Endodermal cell (in vitro differentiated cells): ENCODE results near the gene GAB4. TPM values are rescaled to one million over a fixed set of nuclear protein-coding genes. Genes with fewer than 3 reads are reported as not detected.

Experiments used
- DNase-seq: peaks from one replicate; pipeline ENCODE4 v3.0.0-alpha.2; 2017
- H3K27ac ChIP-seq: 2 replicates; pipeline ENCODE4 v1.5.1; 2013; ENCODE audit warnings: mild to moderate bottlenecking, low read depth, low read length, moderate library complexity
- H3K27me3 ChIP-seq: 2 replicates; pipeline ENCODE4 v1.6.1; 2013; ENCODE audit warnings: mild to moderate bottlenecking, low read length, moderate library complexity; ENCODE audit not compliant: insufficient read depth, control insufficient read depth, poor library complexity, severe bottlenecking
- H3K36me3 ChIP-seq: 2 replicates; pipeline ENCODE4 v1.7.0; 2013; ENCODE audit warnings: mild to moderate bottlenecking, low read length, moderate library complexity; ENCODE audit not compliant: control insufficient read depth, insufficient read depth
- H3K4me1 ChIP-seq: one replicate; pipeline ENCODE4 v1.7.0; 2013; ENCODE audit warnings: low read length; ENCODE audit not compliant: control insufficient read depth, insufficient read depth
- H3K4me3 ChIP-seq: 2 replicates; pipeline ENCODE4 v1.5.1; 2013; ENCODE audit warnings: mild to moderate bottlenecking, low read length, moderate library complexity
- H3K9ac ChIP-seq: 2 replicates; pipeline ENCODE4 v1.6.1; 2013; ENCODE audit warnings: mild to moderate bottlenecking, low read length, moderate library complexity; ENCODE audit not compliant: poor library complexity, severe bottlenecking; ENCODE audit errors: extremely low read depth
- H3K9me3 ChIP-seq: 2 replicates; pipeline ENCODE4 v1.6.1; 2013; ENCODE audit warnings: mild to moderate bottlenecking, low read length, moderate library complexity; ENCODE audit not compliant: control insufficient read depth
- H3K27ac Mint-ChIP-seq: 2 replicates; pipeline ENCODE4 v1.8.0; 2020; ENCODE audit warnings: mixed read lengths
- H3K27me3 Mint-ChIP-seq: 2 replicates; pipeline ENCODE4 v1.8.0; 2021; ENCODE audit warnings: mild to moderate bottlenecking, mixed read lengths; ENCODE audit not compliant: insufficient read depth
- H3K36me3 Mint-ChIP-seq: 2 replicates; pipeline ENCODE4 v1.8.0; 2020; ENCODE audit warnings: low read depth, mixed read lengths
- H3K4me1 Mint-ChIP-seq: 2 replicates; pipeline ENCODE4 v1.8.0; 2020; ENCODE audit warnings: mixed read lengths
- H3K4me3 Mint-ChIP-seq: 2 replicates; pipeline ENCODE4 v1.8.0; 2020; ENCODE audit warnings: mild to moderate bottlenecking, moderate library complexity, mixed read lengths
- H3K9me3 Mint-ChIP-seq: 2 replicates; pipeline ENCODE4 v1.8.0; 2020; ENCODE audit warnings: mild to moderate bottlenecking, mixed read lengths
- CTCF ChIP-seq: fragments of 200-600 bp; sonication (generic); conservative IDR thresholded peaks from 2 replicates; pipeline ENCODE4 v1.5.0; 2021; ENCODE audit warnings: antibody characterized with exemption, mild to moderate bottlenecking
- WGBS, 2 experiments: methylation state at CpG; one replicate each; pipeline versions ENCODE4 v1.1.5 to v1.1.7; 2013; ENCODE audit warnings: missing lambda C conversion rate in 2 of 2, mixed read lengths in 1 of 2; ENCODE audit not compliant: insufficient coverage in 1 of 2, insufficient read length in 1 of 2; 5-methylcytosine and 5-hydroxymethylcytosine counted together
- total RNA-seq, 2 donors: library from RNA; stranded (reverse); fragmentation: NEBNext Ultra II Directional in 1 of 2; extraction: Animal tissue kit (Norgen Biotek cat#: 25700) in 1 of 2; gene quantifications; 2 replicates in 1 of 2; 3 replicates in 1 of 2; pipeline ENCODE4 v1.2.1, GENCODE V29; 2021

Gene GAB4
- total RNA-seq, 2 donors from 2014 or later, result 0.22 TPM; not detected in 1

- Histone ChIP-seq H3K27ac (no peak overlapping the region), H3K4me1 (no peaks in the 10 kb centered on the region), H3K27me3 (no peaks in the 10 kb centered on the region), H3K9ac (no peak overlapping the region), H3K36me3 (no peaks in the 10 kb centered on the region), H3K4me3 (no peak overlapping the region), H3K9me3 (no peaks in the 10 kb centered on the region)
- H3K9me3 Mint-ChIP-seq, result no peaks in the 10 kb centered on the region
- no peaks in the 10 kb centered on the region for H3K36me3 Mint-ChIP-seq
- H3K27me3 Mint-ChIP-seq, result peaks cover 2% of the 10 kb centered on the region
- DNase-seq, result no peak
- no peak overlapping the region for H3K27ac Mint-ChIP-seq
- H3K4me1 Mint-ChIP-seq, result no peaks in the 10 kb centered on the region
- H3K4me3 Mint-ChIP-seq, result no peak overlapping the region
- WGBS, 2 experiments, result 76 to 83% methylated on average over 4 to 7 of the region's 7 CpGs
- no peak for TF ChIP-seq CTCF
Measured at GRCh38 chr22:16957781-16958180, 50.2 kb downstream of the GAB4 start.

- H3K36me3 Mint-ChIP-seq, result no peaks in the 10 kb centered on the region
- no peaks in the 10 kb centered on the region for H3K36me3 ChIP-seq
- no peak for TF ChIP-seq CTCF
- H3K4me3 ChIP-seq, result no peak overlapping the region
- H3K27me3 ChIP-seq, result no peaks in the 10 kb centered on the region
- H3K4me1 Mint-ChIP-seq, result no peaks in the 10 kb centered on the region
- no peak overlapping the region for H3K9ac ChIP-seq
- H3K4me1 ChIP-seq, result no peaks in the 10 kb centered on the region
- H3K9me3 ChIP-seq, result no peaks in the 10 kb centered on the region
- no peaks in the 10 kb centered on the region for H3K9me3 Mint-ChIP-seq
- no peak for DNase-seq
- no peak overlapping the region for H3K27ac ChIP-seq
- H3K27ac Mint-ChIP-seq, result no peak overlapping the region
- peaks cover 2% of the 10 kb centered on the region for H3K27me3 Mint-ChIP-seq
- WGBS, 2 experiments, result 51 to 78% methylated on average over 6 of the region's 6 CpGs
- H3K4me3 Mint-ChIP-seq, result no peak overlapping the region
Measured at GRCh38 chr22:16956290-16956689, 51.7 kb downstream of the GAB4 start.

GRCh38 chr22:16955678-16956210 lies 52.3 kb downstream of the GAB4 start:
- no peak for DNase-seq
- no peaks in the 10 kb centered on the region for H3K36me3 Mint-ChIP-seq
- TF ChIP-seq CTCF, result no peak
- Histone ChIP-seq H3K9me3 (no peaks in the 10 kb centered on the region), H3K36me3 (no peaks in the 10 kb centered on the region), H3K4me1 (no peaks in the 10 kb centered on the region), H3K4me3 (no peak overlapping the region), H3K9ac (no peak overlapping the region), H3K27me3 (no peaks in the 10 kb centered on the region), H3K27ac (no peak overlapping the region)
- no peak overlapping the region for H3K4me3 Mint-ChIP-seq
- 54 to 75% methylated on average over 2 of the region's 2 CpGs for WGBS, 2 experiments
- no peak overlapping the region for H3K27ac Mint-ChIP-seq
- H3K4me1 Mint-ChIP-seq, result no peaks in the 10 kb centered on the region
- peaks cover 2% of the 10 kb centered on the region for H3K27me3 Mint-ChIP-seq
- no peaks in the 10 kb centered on the region for H3K9me3 Mint-ChIP-seq
